OCI-M1 (cell line): ENCODE results near the gene HOXD9.

ENCODE experiments used
- DNase-seq: peaks from one replicate; lab custom pipeline; 2025; lab: John Stamatoyannopoulos, UW

Gene HOXD9

DNA sequence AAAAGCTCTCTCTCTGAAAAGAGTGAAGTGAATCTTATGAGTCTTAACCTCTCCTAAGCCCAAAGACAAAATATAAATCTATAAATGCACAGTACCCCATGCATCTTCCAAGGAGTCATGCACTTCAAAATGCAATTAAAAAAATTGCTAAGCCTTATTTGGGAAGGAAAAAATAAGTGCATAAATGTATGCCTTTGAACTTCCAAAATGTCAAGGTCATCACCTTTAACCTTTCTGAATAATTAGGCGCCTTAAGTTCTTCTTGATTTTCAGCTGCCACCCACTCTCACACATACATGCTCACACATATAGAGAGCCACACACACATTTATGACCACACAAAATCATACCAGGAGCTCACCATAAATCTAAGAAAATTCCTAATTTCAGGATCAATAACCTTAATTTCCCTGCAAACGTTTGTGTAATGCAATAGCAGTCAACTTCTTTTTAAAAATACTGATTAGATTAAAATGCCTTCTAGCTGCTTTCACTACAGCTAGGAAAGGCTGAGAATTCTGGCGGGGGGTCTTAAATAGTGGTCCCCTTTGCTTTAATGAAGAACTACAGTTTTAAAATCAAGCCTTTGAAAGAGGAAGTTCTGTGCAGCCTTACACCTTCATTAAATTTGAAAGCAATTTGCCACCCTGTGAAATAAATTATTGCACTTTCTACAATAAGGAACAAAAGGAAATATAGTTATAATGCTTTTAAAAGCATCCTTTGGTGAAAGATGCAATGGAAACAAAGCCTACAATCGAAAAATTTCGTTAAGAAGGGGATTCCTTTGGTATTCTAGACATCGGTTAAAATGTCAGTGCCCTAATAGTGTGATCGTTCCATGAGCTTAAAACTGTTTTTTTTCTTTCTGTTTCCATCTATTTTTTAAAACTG lies 11.9 kb upstream of the HOXD9 start:
- DNase-seq, result no peak

DNA sequence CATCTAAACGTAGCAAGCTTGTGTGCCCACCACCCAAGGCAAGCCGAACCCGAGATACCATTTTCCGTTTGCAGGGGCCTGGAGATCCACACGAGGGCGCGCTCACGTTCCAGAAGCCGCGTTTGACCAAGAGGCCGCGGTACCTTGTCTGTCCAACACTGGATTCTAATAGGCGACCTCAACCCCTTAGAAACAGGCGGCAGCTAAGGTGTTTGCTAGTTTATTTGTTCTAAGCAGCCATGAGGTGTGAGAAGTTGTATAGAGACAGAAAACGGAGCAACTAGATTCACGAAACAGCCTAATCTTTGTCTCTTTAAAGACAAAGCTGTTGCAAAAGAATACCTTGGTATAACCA lies 11.2 kb upstream of the HOXD9 start:
- DNase-seq, result peak; percentile 78

DNA sequence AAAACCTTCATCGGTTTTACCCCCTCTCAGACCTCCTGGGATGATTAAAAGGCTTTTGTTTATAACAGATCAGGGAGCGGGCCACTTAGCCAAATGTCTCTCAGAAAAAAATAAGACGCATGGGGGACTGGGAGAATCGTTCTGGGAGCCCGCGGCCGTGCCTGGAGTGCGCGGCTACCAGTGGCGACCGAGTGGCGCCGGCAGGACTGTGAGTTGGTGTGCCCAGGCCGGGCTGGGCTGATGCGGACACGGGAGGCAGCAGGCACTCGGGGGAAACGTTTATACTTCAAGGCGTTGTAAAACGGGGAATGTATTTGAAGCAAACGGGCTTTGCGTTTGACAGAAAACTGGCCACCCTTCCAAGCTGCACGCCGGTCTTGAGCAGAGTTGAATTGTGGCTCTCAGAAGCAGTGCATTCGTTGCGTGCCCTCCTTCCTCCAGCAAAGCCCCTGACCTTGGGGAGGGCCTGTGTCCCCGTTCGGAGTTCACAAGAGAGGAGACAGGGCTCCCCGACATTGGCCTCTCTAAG lies 10.6 kb upstream of the HOXD9 start:
- no peak for DNase-seq

DNA sequence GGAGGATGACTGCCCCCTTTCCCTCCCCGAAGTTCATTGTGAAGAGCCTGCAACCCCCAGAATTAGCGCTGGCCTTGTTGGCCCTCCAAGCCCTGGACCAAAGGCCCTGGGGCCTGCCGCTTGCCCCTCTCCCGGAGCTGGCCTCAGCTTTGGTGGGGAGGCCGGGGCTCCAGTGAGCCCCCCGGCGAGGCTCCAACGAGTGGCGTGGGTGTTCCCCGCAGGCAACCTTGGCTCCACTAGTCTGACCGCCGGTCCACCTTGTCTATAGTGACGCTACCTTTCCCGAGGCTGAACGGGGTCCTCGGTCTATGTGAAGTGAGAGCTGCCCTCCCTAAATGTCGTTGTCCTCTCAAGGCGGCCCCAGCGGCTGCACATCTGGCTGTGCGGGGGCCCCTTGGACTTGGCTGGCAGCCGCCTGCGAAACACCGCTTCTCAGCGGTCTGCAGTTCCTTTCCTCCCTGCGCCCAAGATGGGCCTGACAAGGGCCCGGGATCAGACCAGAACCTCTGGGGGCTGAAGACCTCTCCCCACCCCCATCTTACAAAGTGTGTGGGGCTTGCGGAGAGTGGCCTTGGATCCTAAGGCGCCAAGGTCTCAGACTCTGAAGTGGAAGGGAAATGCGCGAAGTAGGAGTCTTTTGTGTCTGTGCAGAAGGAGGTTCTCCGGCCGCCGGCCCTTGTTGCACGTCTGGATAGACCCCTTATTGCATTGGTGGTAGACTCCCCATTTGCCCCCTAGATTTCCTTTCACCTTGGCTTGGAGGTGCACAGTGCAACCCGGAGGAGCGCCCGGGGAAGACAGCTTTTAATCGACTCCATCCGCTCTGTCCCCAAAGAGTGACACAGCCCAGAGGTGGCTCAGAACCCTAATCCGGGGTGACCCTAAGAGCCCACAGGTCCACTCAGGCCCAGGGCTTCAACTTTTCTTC lies 9.9 kb upstream of the HOXD9 start:
- no peak for DNase-seq

DNA sequence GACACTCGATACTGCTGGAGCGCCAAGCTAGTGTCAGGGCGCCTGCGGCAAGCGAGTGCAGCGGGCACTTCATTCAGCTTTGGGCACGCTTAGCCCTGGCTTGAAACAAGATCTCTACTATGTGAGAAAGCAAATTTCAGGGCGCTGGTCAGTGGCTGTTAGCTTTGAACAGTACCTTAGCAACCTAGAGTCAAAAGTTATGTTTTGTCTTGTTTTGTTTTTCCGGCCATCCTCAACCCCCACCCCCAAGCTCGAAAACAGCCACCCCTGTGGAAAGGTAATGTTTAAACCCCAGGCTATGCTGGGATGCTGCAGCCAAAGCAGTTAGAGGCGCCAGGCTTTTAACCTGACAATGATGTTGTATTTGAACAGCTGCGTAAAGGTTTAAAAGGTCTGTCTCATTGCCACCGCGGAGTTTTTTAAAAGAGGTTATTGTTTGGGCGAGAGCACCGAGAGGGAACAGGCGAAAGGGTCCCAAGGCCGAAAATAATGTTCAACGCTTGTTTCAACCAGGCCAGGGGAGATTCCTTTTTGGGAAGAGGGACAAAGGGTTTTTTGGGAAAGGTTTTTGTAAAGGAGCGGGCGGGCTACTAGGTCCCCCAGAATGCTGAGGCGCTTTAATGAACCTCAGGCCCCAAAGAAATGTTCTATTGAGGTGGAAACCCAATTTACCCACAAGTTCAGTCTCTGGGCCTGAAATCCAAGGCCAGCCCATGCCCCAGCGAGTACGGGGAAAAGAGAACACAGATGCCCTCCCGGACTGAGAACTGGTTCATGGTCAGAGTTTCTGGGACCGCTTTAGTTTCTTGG lies 8.2 kb upstream of the HOXD9 start:
- DNase-seq, result no peak

DNA sequence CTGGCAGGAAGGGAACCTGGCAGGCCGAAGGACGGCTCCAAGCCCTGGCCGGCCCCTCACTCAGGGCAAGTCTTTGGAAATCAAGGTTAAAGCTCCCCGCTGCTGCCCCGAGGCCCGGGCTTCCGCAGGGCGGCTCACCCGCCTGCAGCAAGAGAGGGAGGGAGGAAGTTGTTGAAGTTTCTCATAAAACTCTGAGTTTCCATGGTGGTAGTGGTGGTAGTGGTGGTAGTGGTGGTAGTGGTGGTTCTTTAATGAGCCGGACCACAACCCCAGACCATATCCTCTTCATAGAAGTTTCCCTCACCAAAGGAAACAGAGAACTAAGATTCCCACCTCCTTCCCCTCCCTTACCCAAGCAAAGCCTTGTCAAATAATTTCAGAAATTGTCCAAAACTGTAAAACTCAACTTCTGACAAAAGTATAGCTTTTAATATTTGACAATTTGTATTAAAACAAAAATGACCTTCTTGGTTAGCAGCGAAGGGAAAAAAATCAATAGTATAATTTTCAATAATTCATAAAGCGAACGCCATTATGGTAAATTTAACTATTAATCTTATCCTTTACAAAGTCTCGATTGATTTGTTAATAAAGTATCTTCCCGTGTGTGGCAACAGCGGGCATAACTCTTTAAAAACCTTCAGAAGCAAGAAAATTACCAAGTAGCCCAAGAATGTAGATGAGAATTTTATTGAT lies 7.4 kb upstream of the HOXD9 start:
- DNase-seq, result no peak

DNA sequence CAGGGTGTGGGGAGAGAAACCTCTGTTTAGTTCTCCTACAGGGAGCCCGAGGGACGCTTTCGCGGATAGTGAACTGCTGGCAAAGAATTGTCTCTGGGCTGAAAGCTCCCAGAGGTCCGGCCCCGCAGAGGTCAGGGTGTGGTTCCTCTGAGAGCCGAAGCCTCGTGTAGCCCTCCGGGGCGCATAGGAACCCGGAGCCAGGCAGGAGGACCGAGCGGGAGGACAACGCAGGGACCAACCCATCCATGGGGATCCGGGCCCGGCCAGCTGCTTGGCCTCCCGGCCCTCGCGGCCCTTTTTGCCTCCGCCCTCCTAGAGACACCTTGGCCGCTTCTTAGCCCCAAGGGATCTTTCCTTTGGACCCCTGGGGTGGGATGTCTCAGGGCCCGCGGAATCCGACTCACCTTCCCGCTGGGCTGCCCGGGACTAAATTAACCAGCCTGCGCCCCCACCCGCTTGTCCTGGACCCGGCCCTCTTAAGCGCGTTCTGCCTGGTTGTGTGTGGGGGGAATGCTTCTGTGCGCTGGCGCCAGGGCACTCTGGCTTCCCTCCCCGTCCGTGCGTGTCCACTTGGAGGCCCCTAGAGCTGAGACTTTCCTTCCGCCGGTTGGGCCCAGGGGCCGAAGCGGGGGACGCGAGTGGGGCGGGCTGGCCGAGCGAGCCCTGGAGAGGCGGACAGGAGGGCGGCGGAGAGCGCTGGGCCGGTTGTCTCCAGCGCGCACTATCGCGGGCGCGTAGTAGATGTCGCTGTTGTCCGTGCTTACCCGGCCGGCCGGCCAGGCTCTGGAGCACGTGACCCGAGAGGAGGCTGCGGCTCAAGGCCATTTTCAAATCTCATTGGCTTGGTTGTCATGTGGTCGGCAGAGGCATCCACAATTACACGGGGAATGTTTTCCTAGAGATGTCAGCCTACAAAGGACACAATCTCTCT lies 6.4 kb upstream of the HOXD9 start, which contains the start of gene HOXD10:
Gene HOXD10 (plus strand): TSS at position 896 of the 931 bp plus-strand sequence. CDS start 56 bp downstream, outside the sequence.
- DNase-seq, result no peak

DNA sequence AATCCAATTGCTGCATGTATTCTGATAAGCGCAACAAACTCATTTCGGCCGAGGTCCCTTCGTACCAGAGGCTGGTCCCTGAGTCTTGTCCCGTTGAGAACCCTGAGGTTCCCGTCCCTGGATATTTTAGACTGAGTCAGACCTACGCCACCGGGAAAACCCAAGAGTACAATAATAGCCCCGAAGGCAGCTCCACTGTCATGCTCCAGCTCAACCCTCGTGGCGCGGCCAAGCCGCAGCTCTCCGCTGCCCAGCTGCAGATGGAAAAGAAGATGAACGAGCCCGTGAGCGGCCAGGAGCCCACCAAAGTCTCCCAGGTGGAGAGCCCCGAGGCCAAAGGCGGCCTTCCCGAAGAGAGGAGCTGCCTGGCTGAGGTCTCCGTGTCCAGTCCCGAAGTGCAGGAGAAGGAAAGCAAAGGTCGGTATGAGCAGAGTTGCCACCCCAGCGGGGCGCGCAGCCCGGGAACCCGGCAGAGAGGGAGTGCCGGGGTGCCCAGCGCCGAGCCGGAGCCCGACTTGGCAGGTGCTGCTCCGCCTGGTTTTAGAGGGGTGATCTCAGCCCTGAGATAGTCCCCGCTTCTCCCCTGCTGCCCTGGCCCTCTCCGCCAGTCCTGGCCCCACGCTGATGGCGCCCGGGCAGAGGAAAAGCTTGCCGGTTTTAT lies 5.2 kb upstream of the HOXD9 start:
- DNase-seq, result no peak

DNA sequence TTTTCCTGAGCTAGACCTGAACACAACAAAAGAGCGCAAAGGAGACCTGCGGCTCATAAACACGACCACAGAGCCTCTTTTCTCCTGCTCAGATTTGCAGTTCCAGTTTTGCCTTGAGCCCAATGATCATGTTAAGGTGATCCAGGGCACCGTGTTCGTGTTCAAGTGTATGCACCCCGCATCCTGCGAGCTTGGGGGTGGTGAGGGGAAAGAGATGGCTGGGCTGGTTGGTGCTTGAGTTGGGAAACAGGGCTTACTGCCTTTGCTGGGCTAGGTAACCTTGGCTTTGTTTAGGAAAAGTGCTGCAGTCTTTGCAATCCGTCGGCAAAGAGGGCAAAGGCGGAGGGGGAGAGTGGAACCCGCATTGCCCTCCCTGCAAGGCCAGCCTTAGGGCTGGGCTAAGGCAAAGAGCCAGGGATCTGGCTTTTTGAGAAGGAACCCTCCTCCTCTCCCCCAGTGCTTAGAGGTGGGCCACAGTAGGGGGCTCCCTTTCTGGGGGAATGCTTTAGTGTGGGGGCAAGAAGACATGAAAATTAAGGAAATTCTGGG lies 4.6 kb upstream of the HOXD9 start:
- DNase-seq, result no peak

DNA sequence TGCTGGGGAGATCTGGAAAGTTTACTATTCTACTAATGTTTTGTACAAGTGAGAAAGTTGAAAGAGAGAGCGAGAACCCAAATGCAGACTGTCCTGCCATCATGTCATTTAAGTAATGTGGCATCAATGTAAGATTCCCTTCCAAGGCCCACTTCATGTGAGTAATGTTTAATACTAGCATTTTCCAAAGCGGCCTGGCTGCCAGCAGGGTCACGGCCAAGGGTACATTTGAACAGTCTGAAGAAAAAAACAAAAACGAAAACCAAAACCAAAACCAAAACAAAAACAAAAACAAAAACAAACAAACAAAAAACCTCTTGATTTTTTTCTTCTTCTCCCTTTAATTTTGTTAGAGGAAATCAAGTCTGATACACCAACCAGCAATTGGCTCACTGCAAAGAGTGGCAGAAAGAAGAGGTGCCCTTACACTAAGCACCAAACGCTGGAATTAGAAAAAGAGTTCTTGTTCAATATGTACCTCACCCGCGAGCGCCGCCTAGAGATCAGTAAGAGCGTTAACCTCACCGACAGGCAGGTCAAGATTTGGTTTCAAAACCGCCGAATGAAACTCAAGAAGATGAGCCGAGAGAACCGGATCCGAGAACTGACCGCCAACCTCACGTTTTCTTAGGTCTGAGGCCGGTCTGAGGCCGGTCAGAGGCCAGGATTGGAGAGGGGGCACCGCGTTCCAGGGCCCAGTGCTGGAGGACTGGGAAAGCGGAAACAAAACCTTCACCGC lies 3.7 kb upstream of the HOXD9 start:
- DNase-seq, result peak; percentile 76

DNA sequence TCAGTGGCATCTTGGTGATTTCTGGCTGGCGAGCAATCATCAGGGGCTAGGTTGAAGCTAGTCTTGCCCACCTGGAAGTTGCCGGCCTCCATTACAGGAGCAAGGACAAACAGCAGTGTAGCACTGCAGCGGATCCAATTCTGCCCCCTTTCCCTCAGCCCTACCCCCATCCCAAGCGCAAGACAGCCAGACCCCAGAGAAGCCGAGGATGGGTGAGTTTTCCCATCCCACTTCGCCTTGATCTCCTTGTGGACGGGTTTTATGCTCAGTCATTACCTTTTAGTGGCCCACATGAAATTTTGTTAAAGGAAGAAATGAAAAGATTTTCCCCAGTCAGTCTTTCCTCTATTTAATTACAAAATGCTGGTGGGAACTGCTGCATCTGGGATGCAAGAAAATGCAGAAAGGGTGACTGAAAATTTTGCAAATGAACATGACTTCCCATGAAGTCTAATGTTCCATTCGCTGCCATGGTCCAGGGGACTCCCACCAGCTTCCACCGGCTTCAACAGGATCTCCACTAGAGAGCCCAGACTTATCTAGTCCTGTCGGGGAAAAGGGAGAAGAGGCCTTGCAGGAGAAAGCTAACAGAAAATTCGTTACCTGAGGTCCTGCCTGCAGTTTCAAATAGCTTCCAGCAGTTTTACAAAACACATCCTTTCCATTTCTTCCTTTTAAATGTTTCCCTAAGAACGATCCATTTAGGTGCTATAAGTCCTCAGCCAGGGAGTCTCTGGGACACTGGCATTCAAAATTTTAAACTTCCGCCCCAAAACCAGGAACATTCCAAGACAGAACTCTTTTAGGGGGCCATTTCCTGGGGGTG lies 1.9 kb upstream of the HOXD9 start:
- no peak for DNase-seq

DNA sequence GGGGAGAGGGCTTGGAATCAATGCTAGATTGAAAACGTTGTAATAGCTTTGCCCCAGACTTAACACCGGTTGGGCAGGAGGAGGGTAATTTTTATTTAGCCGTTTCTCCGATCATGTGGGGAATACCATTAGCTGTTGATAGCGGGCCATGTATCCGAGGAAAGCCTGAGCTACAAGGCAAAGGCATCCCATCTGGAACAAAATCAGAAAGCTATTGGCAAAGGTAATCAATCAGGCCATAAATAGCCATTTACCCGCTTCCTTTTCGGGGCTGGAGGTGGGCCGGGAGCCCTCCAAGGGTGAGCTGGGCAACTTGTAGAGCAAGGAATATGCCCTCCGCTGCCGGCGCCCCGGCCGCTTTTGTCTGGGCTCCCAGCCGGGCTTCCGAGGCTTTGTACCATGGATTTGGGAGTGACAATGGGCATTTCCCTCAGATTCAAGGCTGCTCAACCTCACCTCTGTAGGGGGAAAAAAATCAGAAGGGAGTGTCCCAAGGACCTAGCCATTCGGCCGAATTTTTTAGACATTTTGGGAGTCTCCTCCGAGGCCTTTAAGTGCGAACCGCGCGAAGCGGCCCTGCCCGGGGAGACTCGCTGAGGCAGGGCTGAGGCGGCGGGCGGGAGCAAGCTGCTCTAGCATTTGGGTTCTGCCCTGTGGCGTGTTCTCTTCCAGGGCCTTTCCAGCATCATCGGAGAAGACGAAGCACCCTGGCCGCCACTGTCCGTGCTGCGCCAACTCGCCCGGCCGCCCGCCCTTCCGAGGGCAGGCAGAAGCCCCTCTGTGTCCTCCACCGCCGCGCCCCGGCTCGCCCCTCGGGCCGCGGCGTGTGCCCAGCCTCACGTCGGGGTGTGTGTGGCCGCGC lies 1.1 kb upstream of the HOXD9 start:
- no peak for DNase-seq

DNA sequence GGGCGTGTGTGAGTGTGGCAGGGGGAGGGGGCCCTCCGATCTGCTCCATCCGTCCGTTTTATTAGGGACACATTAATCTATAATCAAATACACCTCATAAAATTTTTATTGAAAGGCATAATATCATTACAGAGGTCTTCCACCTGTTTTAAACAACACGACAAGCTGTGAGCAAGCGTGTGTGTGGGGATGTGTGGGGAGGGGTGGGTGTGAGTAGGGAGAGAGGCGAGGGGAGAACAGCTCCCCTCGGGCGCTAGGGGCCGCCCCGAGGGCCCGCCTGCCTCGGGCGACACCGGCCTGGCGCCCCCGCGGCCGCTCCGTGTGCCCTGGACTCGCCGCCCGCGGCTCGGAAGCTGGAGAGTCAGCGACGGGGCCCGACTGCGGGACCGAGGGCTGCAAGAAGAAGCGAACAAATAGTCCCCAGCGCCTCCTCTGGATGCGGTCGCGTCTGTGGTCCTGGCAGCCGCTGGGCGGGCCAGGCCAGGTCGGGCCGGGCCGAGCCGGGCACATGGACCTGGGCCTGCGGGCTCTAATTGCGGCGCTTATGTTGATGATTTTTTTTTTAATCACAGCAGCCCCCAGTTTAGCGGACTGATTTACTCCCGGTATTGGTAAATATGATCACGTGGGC lies 352 bp upstream of the HOXD9 start:
- DNase-seq, result no peak

DNA sequence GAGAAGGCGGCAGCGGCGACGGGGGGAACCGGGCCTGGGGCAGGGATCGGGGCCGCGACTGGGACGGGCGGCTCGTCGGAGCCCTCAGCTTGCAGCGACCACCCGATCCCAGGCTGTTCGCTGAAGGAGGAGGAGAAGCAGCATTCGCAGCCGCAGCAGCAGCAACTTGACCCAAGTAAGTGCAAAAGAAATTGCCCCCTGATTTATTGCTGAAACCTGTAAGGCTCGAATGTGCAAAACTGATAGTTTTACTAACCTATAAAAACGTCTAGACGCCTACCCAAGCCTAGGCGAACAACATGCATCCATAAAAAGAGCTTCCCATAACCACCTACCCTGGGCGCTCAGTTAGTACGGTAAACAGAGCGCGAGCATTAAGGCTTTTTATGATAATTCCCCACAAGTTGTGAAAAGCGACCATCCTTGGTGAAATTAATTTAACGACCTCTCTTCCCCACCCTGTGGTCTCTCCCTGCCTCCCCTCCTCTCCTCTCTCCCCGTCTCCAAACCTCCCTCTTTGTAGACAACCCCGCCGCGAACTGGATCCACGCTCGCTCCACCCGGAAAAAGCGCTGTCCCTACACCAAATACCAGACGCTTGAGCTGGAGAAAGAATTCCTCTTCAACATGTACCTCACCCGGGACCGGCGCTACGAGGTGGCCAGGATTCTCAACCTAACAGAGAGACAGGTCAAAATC lies 1.0 kb downstream of the HOXD9 start:
- no peak for DNase-seq

DNA sequence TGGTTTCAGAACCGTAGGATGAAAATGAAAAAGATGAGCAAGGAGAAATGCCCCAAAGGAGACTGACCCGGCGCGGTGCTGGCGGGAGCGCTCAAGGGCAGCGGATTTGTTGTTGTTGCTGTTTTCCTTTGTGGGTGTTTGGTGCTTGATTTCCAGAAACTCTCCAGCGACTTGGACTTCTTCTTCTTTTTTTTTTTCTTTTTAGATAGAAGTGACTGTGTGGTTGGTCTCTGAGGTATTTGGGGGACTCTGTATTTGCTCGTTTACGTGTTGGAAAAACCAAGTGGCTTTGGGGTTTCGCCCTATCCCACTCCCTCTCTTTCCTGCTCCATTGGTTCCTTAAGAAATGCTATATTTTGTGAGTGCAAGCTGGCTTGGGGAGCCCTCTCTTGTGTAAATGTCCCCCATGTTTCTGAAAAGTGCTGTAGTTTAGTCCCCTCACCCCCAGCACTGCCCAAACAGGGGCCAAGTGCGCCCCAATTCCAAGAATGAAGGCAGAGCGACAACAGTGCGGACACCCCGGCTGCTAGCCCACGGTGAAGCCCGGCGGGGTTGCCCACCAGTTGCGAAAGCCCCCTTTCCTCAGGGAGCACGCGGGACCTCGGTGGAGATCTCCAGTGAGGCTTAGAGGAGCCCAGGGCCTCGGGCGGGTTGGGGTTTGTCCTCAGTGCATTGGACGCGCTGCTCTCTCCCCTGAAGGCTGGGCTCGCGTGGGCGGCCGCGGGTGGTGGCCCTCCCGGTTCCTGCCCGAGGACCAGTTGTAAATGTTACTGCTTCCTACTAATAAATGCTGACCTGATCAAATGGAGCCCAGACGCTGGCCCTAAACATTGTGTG lies 1.8 kb downstream of the HOXD9 start:
- DNase-seq, result no peak
